Umbilical cord (tissue), 2 donors: Measurements from ENCODE around the gene TBX3. TPM values are rescaled to one million over a fixed set of nuclear protein-coding genes. Genes with fewer than 3 reads are reported as not detected.

Source experiments
- DNase-seq: peaks from one replicate; pipeline ENCODE4 v3.0.0-alpha.2; 2015; ENCODE audit warnings: low spot score
- total RNA-seq: library from RNA; depleted of rRNA; stranded (reverse); fragments of >200 nt; gene quantifications from one replicate; pipeline ENCODE4 v1.2.3, GENCODE V29; 2014; ENCODE audit warnings: low replicate concordance; ENCODE audit not compliant: insufficient read depth

The TBX3 gene
- total RNA-seq, 1 donor from 2014 or later, result 8.2 TPM

GRCh38 chr12:114627393-114627792, 56.6 kb downstream of the TBX3 start:
- DNase-seq, result no peak

- DNase-seq, result peak; percentile 69
These were observed 58.6 kb downstream of the TBX3 start for GRCh38 chr12:114625294-114625851.

- no peak for DNase-seq
These were observed 60.2 kb downstream of the TBX3 start for GRCh38 chr12:114623737-114624136.
